Measurements from ENCODE around the gene TK2. TPM values are rescaled to one million over a fixed set of nuclear protein-coding genes. Genes with fewer than 3 reads are reported as not detected.

TK2 gene
- total RNA-seq, 2 experiments from 2014 or later: 3.6 to 5.1 TPM

- no peaks in the 10 kb centered on the region for H3K36me3 ChIP-seq (ENCODE audit: insufficient read depth, low read length)
- H3K9me3 ChIP-seq (ENCODE audit: control insufficient read depth in 1 of 2, insufficient read depth in 1 of 2, low read length in 2 of 2): peaks cover 0 to 4% of the 10 kb centered on the region in 2 experiments
- H3K4me1 ChIP-seq (ENCODE audit: insufficient read depth, low read length): peaks cover 13% of the 10 kb centered on the region
- ATAC-seq (ENCODE audit: poor library complexity) (no peak), DNase-seq (peak in 1 of 14 experiments; percentile 16)
- H3K27ac ChIP-seq (ENCODE audit: low read depth in 1 of 2, low read length in 2 of 2): no peak overlapping the region
- no peak for TF ChIP-seq CTCF (IDR thresholded peaks at IDR 0.05)
- ChIA-PET CTCF (interaction anchor here (1.4 kb wide), 1 partner anchor 78 kb away, joined by 3 read pairs; no protein-coding TSS in a partner anchor), POLR2A (interaction anchor here (1.2 kb wide), 1 partner anchor 77 kb away, joined by 4 read pairs; no protein-coding TSS in a partner anchor)
- no peak overlapping the region for H3K27ac Mint-ChIP-seq
- H3K9me3 Mint-ChIP-seq: no peaks in the 10 kb centered on the region
- peaks cover 11% of the 10 kb centered on the region for H3K4me1 Mint-ChIP-seq (ENCODE audit: low read depth)
- no peaks in the 10 kb centered on the region for H3K36me3 Mint-ChIP-seq (ENCODE audit: low read depth)
- intact Hi-C loops (cut with DNase I, micrococcal nuclease): no loop called here
- no peak overlapping the region for H3K4me3 Mint-ChIP-seq
- no peaks in the 10 kb centered on the region for H3K27me3 ChIP-seq (ENCODE audit: control insufficient read depth in 1 of 2, insufficient read depth in 2 of 2, low read length in 2 of 2)
- H3K27me3 Mint-ChIP-seq: no peaks in the 10 kb centered on the region
- H3K4me3 ChIP-seq (ENCODE audit: low read length): no peak overlapping the region
These were observed 64.5 kb downstream of the TK2 start for GRCh38 chr16:66485376-66485775.

- Histone ChIP-seq H3K4me1 (ENCODE audit: insufficient read depth, low read length) (peaks cover 16% of the 10 kb centered on the region), H3K4me3 (ENCODE audit: low read length) (no peak overlapping the region), H3K27me3 (ENCODE audit: control insufficient read depth in 1 of 2, insufficient read depth in 2 of 2, low read length in 2 of 2) (no peaks in the 10 kb centered on the region), H3K36me3 (ENCODE audit: insufficient read depth, low read length) (no peaks in the 10 kb centered on the region), H3K27ac (ENCODE audit: low read depth in 1 of 2, low read length in 2 of 2) (no peak overlapping the region), H3K9me3 (ENCODE audit: control insufficient read depth in 1 of 2, insufficient read depth in 1 of 2, low read length in 2 of 2) (peaks cover 0 to 4% of the 10 kb centered on the region in 2 experiments)
- no peak for TF ChIP-seq CTCF (IDR thresholded peaks at IDR 0.05)
- CTCF ChIA-PET: interaction anchor here (1.4 kb wide), 1 partner anchor 78 kb away, joined by 3 read pairs; no protein-coding TSS in a partner anchor
- peaks cover 11% of the 10 kb centered on the region for H3K4me1 Mint-ChIP-seq (ENCODE audit: low read depth)
- H3K27ac Mint-ChIP-seq: no peak overlapping the region
- H3K27me3 Mint-ChIP-seq: no peaks in the 10 kb centered on the region
- DNase-seq (no peak), ATAC-seq (ENCODE audit: poor library complexity) (no peak)
- POLR2A ChIA-PET: no interaction called here
- no peaks in the 10 kb centered on the region for H3K9me3 Mint-ChIP-seq
- no peak overlapping the region for H3K4me3 Mint-ChIP-seq
- H3K36me3 Mint-ChIP-seq (ENCODE audit: low read depth): no peaks in the 10 kb centered on the region
- intact Hi-C loops (cut with DNase I, micrococcal nuclease): no loop called here
These were observed 65.3 kb downstream of the TK2 start for GRCh38 chr16:66484453-66485213.

- Mint-ChIP-seq H3K4me1 (ENCODE audit: low read depth) (peaks cover 15% of the 10 kb centered on the region), H3K9me3 (no peaks in the 10 kb centered on the region), H3K27me3 (no peaks in the 10 kb centered on the region), H3K27ac (peak overlapping the region; percentile 28), H3K4me3 (no peak overlapping the region), H3K36me3 (ENCODE audit: low read depth) (no peaks in the 10 kb centered on the region)
- ATAC-seq (ENCODE audit: poor library complexity) (peak; percentile 85), DNase-seq (peak; percentile 57 to 83 (median 68))
- H3K9me3 ChIP-seq (ENCODE audit: control insufficient read depth in 1 of 2, insufficient read depth in 1 of 2, low read length in 2 of 2): peaks cover 0 to 4% of the 10 kb centered on the region in 2 experiments
- H3K36me3 ChIP-seq (ENCODE audit: insufficient read depth, low read length): no peaks in the 10 kb centered on the region
- ChIA-PET POLR2A (no interaction called here), CTCF (interaction anchor here (1.3 kb wide), 1 partner anchor 106 kb away, joined by 3 read pairs; no protein-coding TSS in a partner anchor)
- intact Hi-C loops (cut with DNase I, micrococcal nuclease): loop anchor here (1.0 to 2.0 kb wide), 3 partner anchors 76 to 127 kb away; no protein-coding TSS in a partner anchor
- H3K4me3 ChIP-seq (ENCODE audit: low read length): no peak overlapping the region
- peak; percentile 95 for TF ChIP-seq CTCF (IDR thresholded peaks at IDR 0.05)
- H3K27ac ChIP-seq (ENCODE audit: low read depth in 1 of 2, low read length in 2 of 2): no peak overlapping the region
- no peaks in the 10 kb centered on the region for H3K27me3 ChIP-seq (ENCODE audit: control insufficient read depth in 1 of 2, insufficient read depth in 2 of 2, low read length in 2 of 2)
- peaks cover 23% of the 10 kb centered on the region for H3K4me1 ChIP-seq (ENCODE audit: insufficient read depth, low read length)
These were observed 66.1 kb downstream of the TK2 start for GRCh38 chr16:66483689-66484452.

All from CD4-positive, alpha-beta T cell (primary cell).